Measurements from ENCODE around the gene BEGAIN. TPM values are rescaled to one million over a fixed set of nuclear protein-coding genes. Genes with fewer than 3 reads are reported as not detected.

BEGAIN gene
- total and polyA plus RNA-seq, 7 donors = 0.36 to 1.4 (median 0.60) TPM

- H3K27me3 ChIP-seq = peaks cover 0 to 11% (median 0%) of the 10 kb centered on the region in 3 donors
- H3K9me3 ChIP-seq = no peaks in the 10 kb centered on the region
- 87 to 92% methylated on average over 15 of the region's 15 CpGs for WGBS, 2 donors
- H3K4me3 ChIP-seq = no peak overlapping the region
- TF ChIP-seq POLR2AphosphoS5 (IDR thresholded peaks at IDR 0.05) (no peak), POLR2A (IDR thresholded peaks at IDR 0.05) (no peak), EP300 (IDR thresholded peaks at IDR 0.05) (no peak)
- TF ChIP-seq, protein P1, sequence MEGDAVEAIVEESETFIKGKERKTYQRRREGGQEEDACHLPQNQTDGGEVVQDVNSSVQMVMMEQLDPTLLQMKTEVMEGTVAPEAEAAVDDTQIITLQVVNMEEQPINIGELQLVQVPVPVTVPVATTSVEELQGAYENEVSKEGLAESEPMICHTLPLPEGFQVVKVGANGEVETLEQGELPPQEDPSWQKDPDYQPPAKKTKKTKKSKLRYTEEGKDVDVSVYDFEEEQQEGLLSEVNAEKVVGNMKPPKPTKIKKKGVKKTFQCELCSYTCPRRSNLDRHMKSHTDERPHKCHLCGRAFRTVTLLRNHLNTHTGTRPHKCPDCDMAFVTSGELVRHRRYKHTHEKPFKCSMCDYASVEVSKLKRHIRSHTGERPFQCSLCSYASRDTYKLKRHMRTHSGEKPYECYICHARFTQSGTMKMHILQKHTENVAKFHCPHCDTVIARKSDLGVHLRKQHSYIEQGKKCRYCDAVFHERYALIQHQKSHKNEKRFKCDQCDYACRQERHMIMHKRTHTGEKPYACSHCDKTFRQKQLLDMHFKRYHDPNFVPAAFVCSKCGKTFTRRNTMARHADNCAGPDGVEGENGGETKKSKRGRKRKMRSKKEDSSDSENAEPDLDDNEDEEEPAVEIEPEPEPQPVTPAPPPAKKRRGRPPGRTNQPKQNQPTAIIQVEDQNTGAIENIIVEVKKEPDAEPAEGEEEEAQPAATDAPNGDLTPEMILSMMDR (IDR thresholded peaks at IDR 0.05) = no peak
- no peaks in the 10 kb centered on the region for H3K36me3 ChIP-seq
- H3K27ac ChIP-seq = no peak overlapping the region
- no peaks in the 10 kb centered on the region for H3K4me1 ChIP-seq
- DNase-seq = no peak
- intact Hi-C loops (cut with DNase I) = no loop called here
These were observed 42.5 kb upstream of the BEGAIN start for GRCh38 chr14:100629696-100630095.

GRCh38 chr14:100629098-100629497 lies 41.9 kb upstream of the BEGAIN start:
- no peaks in the 10 kb centered on the region for H3K36me3 ChIP-seq
- DNase-seq = no peak
- WGBS, 2 donors = 80 to 83% methylated on average over 13 of the region's 13 CpGs
- no peaks in the 10 kb centered on the region for H3K9me3 ChIP-seq
- peaks cover 0 to 17% (median 0%) of the 10 kb centered on the region in 3 donors for H3K27me3 ChIP-seq
- TF ChIP-seq POLR2A (IDR thresholded peaks at IDR 0.05) (no peak), POLR2AphosphoS5 (IDR thresholded peaks at IDR 0.05) (no peak), EP300 (IDR thresholded peaks at IDR 0.05) (no peak)
- no peak overlapping the region for H3K27ac ChIP-seq
- H3K4me1 ChIP-seq = no peaks in the 10 kb centered on the region
- H3K4me3 ChIP-seq = no peak overlapping the region
- intact Hi-C loops (cut with DNase I) = no loop called here

DNA sequence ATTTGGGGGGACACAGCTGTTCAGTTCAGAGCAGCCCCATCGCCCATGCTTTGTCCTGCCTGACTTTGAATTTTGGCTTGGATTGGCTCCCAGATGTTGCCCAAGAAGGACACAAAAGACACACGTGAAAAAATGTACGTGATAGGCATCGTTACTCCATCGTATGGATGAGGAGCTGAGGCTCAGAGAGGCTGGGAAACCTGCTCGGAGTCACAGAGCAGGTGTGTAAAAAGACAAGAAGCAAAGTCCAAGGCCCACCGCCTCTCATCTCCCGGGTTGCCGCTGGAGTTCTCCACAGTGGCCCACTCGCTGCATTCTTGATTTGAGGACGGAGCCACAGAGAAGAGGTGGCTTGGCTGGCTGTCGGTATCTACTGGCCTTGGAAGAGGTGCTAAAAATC lies 41.0 kb upstream of the BEGAIN start:
- Histone ChIP-seq H3K4me1 (no peaks in the 10 kb centered on the region), H3K36me3 (no peaks in the 10 kb centered on the region), H3K27me3 (peaks cover 0 to 17% (median 0%) of the 10 kb centered on the region in 3 donors), H3K4me3 (no peak overlapping the region), H3K27ac (no peak overlapping the region), H3K9me3 (no peaks in the 10 kb centered on the region)
- WGBS, 2 donors = 90 to 91% methylated on average over 12 of the region's 12 CpGs
- no peak for DNase-seq
- intact Hi-C loops (cut with DNase I) = no loop called here
- TF ChIP-seq POLR2A (IDR thresholded peaks at IDR 0.05) (no peak), EP300 (IDR thresholded peaks at IDR 0.05) (no peak), POLR2AphosphoS5 (IDR thresholded peaks at IDR 0.05) (no peak)
- TF ChIP-seq, protein P1 (IDR thresholded peaks at IDR 0.05) = no peak

DNA sequence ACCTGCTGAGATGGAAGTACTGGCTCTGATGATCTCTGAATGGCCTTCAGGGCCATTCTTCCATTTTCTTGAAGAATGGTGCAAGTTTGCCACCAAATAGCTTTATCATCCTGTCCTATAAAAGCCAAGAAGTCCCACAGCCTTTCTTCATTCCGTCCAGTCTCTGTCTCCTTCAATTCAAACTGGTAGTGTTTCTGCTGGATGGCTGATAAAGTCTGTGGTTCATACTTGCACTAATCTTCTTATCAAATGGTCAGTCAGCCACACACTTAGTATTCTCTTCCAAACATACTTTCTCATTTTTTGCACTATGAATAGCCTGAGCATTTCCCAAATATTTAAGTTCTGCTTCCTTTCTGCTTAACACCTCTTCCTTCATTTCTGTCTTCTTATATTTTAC lies 39.4 kb upstream of the BEGAIN start:
- TF ChIP-seq, protein P1 (IDR thresholded peaks at IDR 0.05) = no peak
- no peak for TF ChIP-seq POLR2AphosphoS5 (IDR thresholded peaks at IDR 0.05)
- TF ChIP-seq POLR2A (IDR thresholded peaks at IDR 0.05) = no peak
- TF ChIP-seq EP300 (IDR thresholded peaks at IDR 0.05) = no peak
- Histone ChIP-seq H3K4me3 (no peak overlapping the region), H3K27ac (no peak overlapping the region), H3K36me3 (no peaks in the 10 kb centered on the region), H3K9me3 (no peaks in the 10 kb centered on the region), H3K27me3 (peaks cover 0 to 32% (median 8%) of the 10 kb centered on the region in 3 donors), H3K4me1 (no peaks in the 10 kb centered on the region)
- intact Hi-C loops (cut with DNase I) = no loop called here
- WGBS, 2 donors = 83 to 88% methylated on average over 1 of the region's 1 CpG
- DNase-seq = no peak

DNA sequence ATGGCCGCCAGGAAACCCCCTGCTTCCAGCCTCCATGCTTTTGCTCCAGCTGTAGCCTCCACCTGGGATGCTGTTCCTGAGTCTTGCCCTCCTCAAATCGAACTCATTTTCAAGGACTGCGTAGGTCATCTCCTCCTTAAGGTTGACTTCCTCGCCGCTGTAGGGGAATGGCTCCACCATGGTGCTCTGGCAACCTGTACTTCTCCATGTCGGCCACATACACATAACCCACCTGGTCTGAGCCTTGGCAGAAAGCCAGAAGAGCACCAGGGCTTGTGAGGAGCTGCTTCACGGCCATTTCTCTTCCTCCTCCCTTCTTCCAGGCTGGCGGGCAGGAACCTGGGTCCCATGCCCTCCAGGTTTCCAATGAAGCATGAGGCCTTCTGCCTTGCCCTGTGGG lies 36.7 kb upstream of the BEGAIN start:
- H3K4me1 ChIP-seq = no peaks in the 10 kb centered on the region
- peaks cover 0 to 27% (median 13%) of the 10 kb centered on the region in 3 donors for H3K27me3 ChIP-seq
- no peaks in the 10 kb centered on the region for H3K9me3 ChIP-seq
- WGBS, 2 donors = 87 to 88% methylated on average over 8 of the region's 8 CpGs
- DNase-seq = peak; percentile 52
- no peak overlapping the region for H3K27ac ChIP-seq
- H3K36me3 ChIP-seq = no peaks in the 10 kb centered on the region
- no peak overlapping the region for H3K4me3 ChIP-seq
- intact Hi-C loops (cut with DNase I) = no loop called here
- TF ChIP-seq, protein P1 (IDR thresholded peaks at IDR 0.05) = no peak
